Activated B cell treated with CpG ODN at 0.5 μM for 24 hours (primary cell): ENCODE data around the gene TUBA4B. TPM values are rescaled to one million over a fixed set of nuclear protein-coding genes. Genes with fewer than 3 reads are reported as not detected.

Experiments used
- ATAC-seq: fragments of 200-7000 bp; cut with Tn5 transposase; one replicate; pipeline ENCODE4 v1.10.0; 2021; ENCODE audit warnings: low read depth, mild to moderate bottlenecking, moderate library complexity
- CTCF ChIA-PET: fragments of 350-600 bp; sonication (Branson Sonifier 250); formaldehyde crosslinking; loops from one replicate; lab custom pipeline; 2021; ENCODE audit warnings: antibody characterized with exemption; lab: Charles Lee
- POLR2A ChIA-PET: fragments of 350-600 bp; sonication (Branson Sonifier 250); formaldehyde crosslinking; loops from one replicate; lab custom pipeline; 2021; ENCODE audit warnings: antibody characterized with exemption; lab: Charles Lee
- DNase-seq: peaks from one replicate; pipeline ENCODE4 v3.0.0; 2022
- H3K27ac Mint-ChIP-seq: one replicate; pipeline ENCODE4 v1.8.0; 2020; ENCODE audit warnings: mixed read lengths
- H3K27me3 Mint-ChIP-seq: one replicate; pipeline ENCODE4 v1.8.0; 2021; ENCODE audit warnings: mixed read lengths
- H3K36me3 Mint-ChIP-seq: one replicate; pipeline ENCODE4 v1.8.0; 2021; ENCODE audit warnings: low read depth, mixed read lengths
- H3K4me1 Mint-ChIP-seq: one replicate; pipeline ENCODE4 v1.8.0; 2021; ENCODE audit warnings: mixed read lengths
- H3K4me3 Mint-ChIP-seq: one replicate; pipeline ENCODE4 v1.8.0; 2020; ENCODE audit warnings: mild to moderate bottlenecking, mixed read lengths
- H3K9me3 Mint-ChIP-seq: one replicate; pipeline ENCODE4 v1.8.0; 2020; ENCODE audit warnings: mixed read lengths
- intact Hi-C: fragments of 100-400 bp; cut with micrococcal nuclease; formaldehyde crosslinking; loops from one replicate; pipeline ENCODE4 v1.15.1; 2024
- total RNA-seq: library from RNA; stranded (reverse); gene quantifications from 2 replicates; pipeline ENCODE4 v1.2.3, GENCODE V29; 2022
- TF ChIP-seq, protein P1 (sequence below): fragments of 200-600 bp; IDR thresholded peaks from one replicate; pipeline ENCODE4 v1.8.0; 2022; ENCODE audit warnings: antibody characterized with exemption, mild to moderate bottlenecking

TUBA4B gene
- total RNA-seq, 1 donor from 2014 or later = not detected

DNA sequence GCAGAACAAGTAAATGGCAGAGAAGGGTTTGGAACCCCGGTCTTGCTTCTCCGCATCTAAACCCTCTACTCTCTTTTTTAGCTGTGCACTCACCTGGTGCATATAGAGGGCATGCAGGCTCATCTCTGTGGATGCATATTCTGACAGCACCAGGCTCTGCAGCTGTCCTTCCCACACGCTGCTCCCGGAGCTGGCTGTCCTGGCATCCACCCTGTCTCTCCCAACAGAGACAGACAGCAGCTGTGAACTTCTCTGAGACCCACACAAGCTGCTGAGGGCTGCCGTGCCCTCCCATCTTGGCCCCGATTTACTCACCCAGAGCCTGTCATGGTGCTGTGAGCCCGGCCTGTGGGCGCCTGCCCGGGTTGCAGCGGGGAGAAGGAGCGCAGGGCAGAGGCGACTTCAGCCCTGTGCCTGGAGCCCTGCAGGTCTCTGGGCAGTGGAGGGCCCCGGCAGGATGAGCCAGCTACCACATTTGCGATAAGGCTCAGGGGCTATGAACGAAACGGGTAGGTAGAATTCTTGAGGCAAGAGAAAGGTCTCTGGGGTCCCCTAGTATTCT, 31.0 kb upstream of the TUBA4B start:
- no peak overlapping the region for H3K4me3 Mint-ChIP-seq
- H3K36me3 Mint-ChIP-seq = peaks cover 62% of the 10 kb centered on the region
- ChIA-PET POLR2A (interaction anchor here (0.6 to 1.4 kb wide), 4 partner anchors 10 to 73 kb away, joined by 3 to 4 read pairs (median 3); partner anchors contain the start of genes GLB1L and STK16), CTCF (no interaction called here)
- ATAC-seq = no peak
- TF ChIP-seq, protein P1, sequence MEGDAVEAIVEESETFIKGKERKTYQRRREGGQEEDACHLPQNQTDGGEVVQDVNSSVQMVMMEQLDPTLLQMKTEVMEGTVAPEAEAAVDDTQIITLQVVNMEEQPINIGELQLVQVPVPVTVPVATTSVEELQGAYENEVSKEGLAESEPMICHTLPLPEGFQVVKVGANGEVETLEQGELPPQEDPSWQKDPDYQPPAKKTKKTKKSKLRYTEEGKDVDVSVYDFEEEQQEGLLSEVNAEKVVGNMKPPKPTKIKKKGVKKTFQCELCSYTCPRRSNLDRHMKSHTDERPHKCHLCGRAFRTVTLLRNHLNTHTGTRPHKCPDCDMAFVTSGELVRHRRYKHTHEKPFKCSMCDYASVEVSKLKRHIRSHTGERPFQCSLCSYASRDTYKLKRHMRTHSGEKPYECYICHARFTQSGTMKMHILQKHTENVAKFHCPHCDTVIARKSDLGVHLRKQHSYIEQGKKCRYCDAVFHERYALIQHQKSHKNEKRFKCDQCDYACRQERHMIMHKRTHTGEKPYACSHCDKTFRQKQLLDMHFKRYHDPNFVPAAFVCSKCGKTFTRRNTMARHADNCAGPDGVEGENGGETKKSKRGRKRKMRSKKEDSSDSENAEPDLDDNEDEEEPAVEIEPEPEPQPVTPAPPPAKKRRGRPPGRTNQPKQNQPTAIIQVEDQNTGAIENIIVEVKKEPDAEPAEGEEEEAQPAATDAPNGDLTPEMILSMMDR = no peak
- H3K27ac Mint-ChIP-seq = no peak overlapping the region
- DNase-seq = no peak
- H3K4me1 Mint-ChIP-seq = peaks cover 21% of the 10 kb centered on the region
- H3K27me3 Mint-ChIP-seq = no peaks in the 10 kb centered on the region
- H3K9me3 Mint-ChIP-seq = no peaks in the 10 kb centered on the region
- intact Hi-C loops = no loop called here

DNA sequence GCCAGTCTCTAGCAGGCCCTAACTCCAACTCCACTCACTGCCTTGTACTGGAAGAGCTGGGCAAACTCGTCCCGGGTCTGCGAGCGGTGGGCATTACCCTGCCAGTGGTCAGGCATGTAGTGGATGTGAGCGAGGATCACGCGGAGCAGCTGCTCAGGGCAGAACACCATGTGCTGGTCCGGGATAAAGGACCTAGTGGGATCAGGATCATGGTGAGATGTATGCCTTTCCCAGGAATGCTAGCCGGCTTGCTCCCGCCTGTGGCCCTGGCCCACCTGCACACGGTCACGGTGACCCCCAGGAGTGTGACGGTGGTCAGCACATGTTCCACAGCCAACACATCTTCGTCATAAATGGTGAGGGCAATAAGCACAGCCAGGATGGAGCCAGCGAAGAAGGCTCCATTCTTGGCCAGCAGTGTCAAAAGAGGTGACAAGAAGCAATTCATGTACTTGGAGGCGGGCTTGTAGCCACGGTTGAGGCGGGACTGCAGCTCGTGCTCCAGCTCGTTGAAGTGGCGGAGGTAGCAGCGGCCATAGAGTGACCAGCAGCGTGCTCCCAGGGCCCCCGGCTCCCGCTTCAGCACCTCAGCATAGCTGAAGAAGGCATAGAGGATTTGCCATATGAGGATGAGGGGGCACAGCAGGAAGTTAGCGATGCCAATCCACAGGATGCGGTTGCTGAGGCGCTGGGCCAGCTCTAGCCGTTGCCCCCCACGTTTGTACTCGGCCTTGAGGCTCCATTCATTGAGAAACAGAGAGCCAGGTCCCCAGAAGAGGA, 29.0 kb upstream of the TUBA4B start:
- Mint-ChIP-seq H3K27ac (no peak overlapping the region), H3K27me3 (no peaks in the 10 kb centered on the region), H3K9me3 (no peaks in the 10 kb centered on the region), H3K4me3 (no peak overlapping the region), H3K4me1 (peaks cover 27% of the 10 kb centered on the region), H3K36me3 (peaks cover 61% of the 10 kb centered on the region)
- no peak for ATAC-seq
- DNase-seq = no peak
- intact Hi-C loops = no loop called here
- ChIA-PET CTCF (no interaction called here), POLR2A (interaction anchor here (0.7 to 1.1 kb wide), 2 partner anchors 25 to 26 kb away, joined by 3 read pairs; no protein-coding TSS in a partner anchor)
- TF ChIP-seq, protein P1 = no peak

DNA sequence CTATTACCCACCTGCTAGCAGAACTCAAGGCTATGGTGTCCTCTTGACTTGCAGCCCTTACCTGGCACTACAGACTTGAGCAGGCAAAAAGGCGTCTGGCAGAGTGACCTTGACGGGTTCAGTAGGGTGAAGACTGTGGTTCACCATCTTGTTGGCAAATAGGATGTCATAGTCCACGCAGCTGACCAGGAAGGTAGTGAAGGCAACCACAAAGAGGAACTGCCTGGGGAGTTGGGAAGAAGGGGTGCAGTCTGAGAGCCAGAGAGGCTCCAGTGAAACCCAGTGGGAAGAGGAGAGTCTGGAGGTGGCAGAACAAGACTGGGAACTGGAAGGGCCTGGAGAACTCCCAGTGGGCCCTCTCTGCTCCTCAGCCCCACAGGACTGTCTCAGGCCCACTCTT, 27.7 kb upstream of the TUBA4B start:
- peaks cover 64% of the 10 kb centered on the region for H3K36me3 Mint-ChIP-seq
- ChIA-PET POLR2A (interaction anchor here (7.8 kb wide), 1 partner anchor 24 kb away, joined by 287 read pairs; the partner anchor contains the start of genes GLB1L, STK16, TUBA4A and TUBA4B), CTCF (no interaction called here)
- ATAC-seq = no peak
- no peak for DNase-seq
- TF ChIP-seq, protein P1 = no peak
- intact Hi-C loops = no loop called here
- peaks cover 26% of the 10 kb centered on the region for H3K4me1 Mint-ChIP-seq
- H3K27me3 Mint-ChIP-seq = no peaks in the 10 kb centered on the region
- H3K4me3 Mint-ChIP-seq = no peak overlapping the region
- no peaks in the 10 kb centered on the region for H3K9me3 Mint-ChIP-seq
- no peak overlapping the region for H3K27ac Mint-ChIP-seq

DNA sequence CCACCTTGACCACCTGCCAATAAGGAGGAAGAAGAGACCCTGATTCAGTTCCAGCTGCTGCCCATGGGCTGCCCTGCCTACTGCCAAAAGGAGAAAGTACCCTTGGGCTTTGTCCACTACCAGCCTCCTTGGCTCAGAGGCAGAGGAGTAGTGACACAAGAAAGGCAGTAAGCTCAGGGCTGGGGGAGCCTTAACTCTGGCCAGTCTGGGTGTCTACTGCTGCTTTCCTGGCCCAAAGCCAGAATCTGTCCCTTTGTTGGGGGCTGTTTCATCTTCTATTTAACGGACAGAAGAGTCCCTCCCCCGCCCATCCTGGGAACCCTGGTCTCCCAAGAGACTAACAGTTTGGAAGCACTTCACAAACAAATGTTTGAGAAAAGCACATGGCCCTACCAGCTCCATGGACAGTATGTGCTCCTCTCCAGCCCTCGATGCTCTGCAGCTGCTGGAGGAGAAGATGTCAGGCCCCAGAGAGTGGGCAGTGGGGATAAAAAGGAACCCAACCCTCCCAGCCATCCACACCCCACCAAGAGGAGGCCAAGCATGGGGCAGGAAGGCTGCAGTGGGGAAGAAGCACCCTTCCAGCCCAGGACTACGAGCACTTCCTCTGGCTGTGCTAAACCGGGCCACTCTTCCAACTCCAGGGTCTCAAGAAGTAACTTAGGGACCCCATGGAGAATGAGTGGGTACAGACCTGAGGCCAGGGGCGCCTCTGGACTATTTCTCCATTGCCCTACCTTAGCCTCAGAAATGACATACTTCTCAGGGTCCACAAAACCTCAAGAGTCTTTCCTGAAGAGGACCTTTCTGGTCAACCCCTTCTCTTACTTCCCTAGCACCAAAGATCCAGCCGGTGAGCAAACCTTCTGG, 24.8 kb upstream of the TUBA4B start:
- no peak for ATAC-seq
- TF ChIP-seq, protein P1 = no peak
- Mint-ChIP-seq H3K27ac (no peak overlapping the region), H3K36me3 (peaks cover 58% of the 10 kb centered on the region), H3K9me3 (no peaks in the 10 kb centered on the region), H3K27me3 (no peaks in the 10 kb centered on the region), H3K4me1 (peaks cover 43% of the 10 kb centered on the region), H3K4me3 (peak overlapping the region; percentile 77)
- intact Hi-C loops = no loop called here
- POLR2A ChIA-PET = interaction anchor here (0.7 to 7.8 kb wide), 13 partner anchors 9 to 999 kb away, joined by 3 to 287 read pairs (median 9); partner anchors contain the start of genes ABCB6, CNPPD1, DNAJB2 and DNPEP
- no peak for DNase-seq
- CTCF ChIA-PET = interaction anchor here (1.4 to 2.4 kb wide), 5 partner anchors 21 to 66 kb away, joined by 4 to 19 read pairs (median 7); partner anchors contain the start of genes DNAJB2 and TUBA4A
